Muscle of arm (tissue), 12 donors: ENCODE results near the gene PC. TPM values are rescaled to one million over a fixed set of nuclear protein-coding genes. Genes with fewer than 3 reads are reported as not detected.

Experiments used
- DNase-seq: peaks from one replicate; pipeline ENCODE4 v3.0.0-alpha.2; 2013
- polyA plus RNA-seq, 12 donors: library from polyadenylated mRNA; unstranded; fragments of 120-200 nt; gene quantifications; one replicate each; pipeline ENCODE4 v1.2.1, GENCODE V29; 2013; ENCODE audit not compliant: insufficient read length in 12 of 12

The PC gene
- polyA plus RNA-seq, 12 donors: 5.3 to 22.8 (median 15.5) TPM; not detected in 1

DNA sequence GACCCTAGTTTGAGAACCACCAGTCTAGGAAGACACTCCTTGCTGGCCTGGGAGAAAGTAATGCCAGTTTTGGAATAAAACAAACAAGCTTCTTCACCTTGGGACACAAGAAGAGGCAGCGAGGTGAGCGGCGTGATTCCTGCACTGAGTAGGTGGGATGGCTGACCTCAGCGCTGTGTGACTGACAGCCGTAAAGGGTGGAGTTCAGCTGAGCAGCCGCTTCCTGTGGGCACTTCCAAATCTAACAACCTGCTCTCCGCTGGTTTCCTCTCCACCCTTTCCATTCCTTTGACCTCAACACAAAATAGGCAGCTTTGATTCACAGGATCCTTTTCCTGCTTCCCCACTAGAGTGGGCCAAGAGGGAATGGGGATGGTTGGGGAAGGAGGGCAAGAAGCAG, 45.8 kb downstream of the PC start:
- DNase-seq: no peak

DNA sequence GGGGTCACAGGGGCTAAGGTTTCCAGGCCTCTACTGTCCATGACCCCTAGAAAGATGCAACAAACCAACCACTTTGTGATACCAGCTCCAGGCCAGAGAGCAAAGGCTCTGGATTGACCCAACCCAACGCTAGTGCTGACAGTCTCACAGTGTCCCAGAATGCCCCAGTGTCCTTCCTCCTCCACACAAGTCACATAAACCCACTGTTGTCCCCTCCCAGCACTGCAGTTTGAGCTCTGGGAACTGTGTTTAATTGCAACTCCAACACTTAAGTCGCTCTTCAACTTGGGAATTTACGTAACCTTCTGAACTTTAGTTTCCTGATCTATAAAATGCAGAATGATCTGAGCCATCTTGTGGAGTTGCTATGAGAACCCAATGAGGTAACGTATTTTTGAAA, 47.5 kb downstream of the PC start:
- DNase-seq: no peak

- no peak for DNase-seq
Measured at GRCh38 chr11:66910016-66910415, 48.2 kb downstream of the PC start.

GRCh38 chr11:66909181-66909580, 49.0 kb downstream of the PC start:
- DNase-seq: no peak

- no peak for DNase-seq
Measured at GRCh38 chr11:66907751-66908630, 50.2 kb downstream of the PC start.

GRCh38 chr11:66906061-66906733, 52.0 kb downstream of the PC start:
- DNase-seq: peak; percentile 53

DNA sequence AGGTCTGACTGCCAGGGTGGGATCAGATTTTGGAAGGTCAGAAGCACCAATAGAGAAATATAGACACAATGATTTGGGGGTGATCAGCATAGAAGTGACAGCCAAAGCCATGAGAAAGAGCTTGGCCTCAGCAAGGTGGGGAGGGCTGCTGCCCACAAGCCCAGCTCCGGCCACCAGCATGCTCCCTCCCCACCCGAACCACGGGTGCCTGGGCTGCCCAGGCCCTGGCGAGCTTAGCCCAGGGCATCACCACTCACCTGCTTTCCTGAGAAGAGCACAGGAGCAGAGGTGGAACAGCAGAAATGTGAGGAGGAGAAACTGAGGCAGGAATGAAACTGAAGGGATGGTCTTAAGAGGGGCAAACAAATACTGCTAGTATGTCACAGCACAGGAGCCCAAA, 52.6 kb downstream of the PC start:
- no peak for DNase-seq

GRCh38 chr11:66904981-66905521, 53.1 kb downstream of the PC start:
- no peak for DNase-seq

GRCh38 chr11:66904561-66904960, 53.6 kb downstream of the PC start:
- DNase-seq: no peak

GRCh38 chr11:66904055-66904454, 54.1 kb downstream of the PC start:
- DNase-seq: no peak

- no peak for DNase-seq
Measured at GRCh38 chr11:66902486-66903177, 55.6 kb downstream of the PC start.

DNA sequence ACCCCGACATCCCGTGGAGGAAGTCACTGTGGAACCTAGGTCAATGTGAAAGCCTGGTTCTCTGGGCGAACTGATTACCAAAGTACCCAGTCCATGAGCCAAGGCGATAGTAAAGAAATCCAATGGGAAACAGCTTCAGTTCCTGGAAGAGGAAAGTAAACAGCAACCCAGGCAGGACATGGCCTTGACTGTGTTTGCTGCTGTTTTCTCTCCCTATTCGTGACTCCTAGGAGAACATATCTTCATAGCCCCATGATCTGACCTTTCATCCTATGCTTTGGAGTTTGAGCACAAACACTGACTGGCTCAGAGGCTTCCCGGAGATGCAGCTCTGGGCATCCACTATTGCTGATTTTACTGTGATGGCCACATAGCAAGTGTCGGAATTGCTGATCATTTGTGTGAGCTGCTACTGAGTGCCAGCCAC, 56.2 kb downstream of the PC start:
- DNase-seq: no peak

DNA sequence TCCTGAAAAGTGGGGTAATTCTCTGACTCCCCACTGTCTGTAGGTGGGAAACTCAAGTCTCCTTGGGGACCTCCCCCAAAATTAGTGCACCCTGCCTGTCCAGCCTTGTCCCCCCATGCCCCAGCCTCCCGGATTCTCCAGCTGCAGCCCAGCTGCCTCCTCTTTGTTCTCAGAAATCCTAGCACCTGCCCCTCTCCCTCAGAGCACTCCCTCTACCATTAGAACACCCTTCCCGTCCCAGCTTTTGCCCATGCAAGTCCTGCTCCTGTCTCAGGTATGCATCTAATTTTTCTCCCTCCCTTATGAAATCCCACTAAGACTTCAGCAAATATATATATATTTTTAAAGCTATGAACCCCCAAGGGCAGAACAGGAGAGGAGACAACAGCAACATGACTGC, 64.0 kb downstream of the PC start:
- DNase-seq: no peak

DNA sequence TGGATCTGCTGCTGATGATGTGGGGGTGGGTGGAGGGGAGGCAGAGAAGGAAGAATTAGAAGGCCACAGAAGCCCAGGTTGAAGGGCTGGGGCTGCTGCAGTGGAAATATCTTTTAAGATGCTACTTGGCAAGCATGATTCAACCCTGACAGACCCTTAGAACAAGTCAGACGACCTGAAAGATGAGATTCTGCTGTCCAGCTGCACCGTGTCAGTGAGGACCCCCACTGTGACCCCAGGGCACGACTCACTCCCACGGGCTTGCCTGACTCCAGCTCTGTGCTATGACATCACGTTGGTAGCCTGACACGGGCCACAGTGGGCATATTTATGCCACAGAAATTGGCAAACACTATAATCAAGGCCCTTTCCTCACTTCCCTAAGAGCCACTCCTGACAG, 65.3 kb downstream of the PC start:
- DNase-seq: no peak

- DNase-seq: no peak
Measured at GRCh38 chr11:66891851-66892660, 66.1 kb downstream of the PC start.

GRCh38 chr11:66889960-66890359, 68.2 kb downstream of the PC start:
- DNase-seq: no peak

GRCh38 chr11:66888282-66888681, 69.9 kb downstream of the PC start:
- DNase-seq: no peak

DNA sequence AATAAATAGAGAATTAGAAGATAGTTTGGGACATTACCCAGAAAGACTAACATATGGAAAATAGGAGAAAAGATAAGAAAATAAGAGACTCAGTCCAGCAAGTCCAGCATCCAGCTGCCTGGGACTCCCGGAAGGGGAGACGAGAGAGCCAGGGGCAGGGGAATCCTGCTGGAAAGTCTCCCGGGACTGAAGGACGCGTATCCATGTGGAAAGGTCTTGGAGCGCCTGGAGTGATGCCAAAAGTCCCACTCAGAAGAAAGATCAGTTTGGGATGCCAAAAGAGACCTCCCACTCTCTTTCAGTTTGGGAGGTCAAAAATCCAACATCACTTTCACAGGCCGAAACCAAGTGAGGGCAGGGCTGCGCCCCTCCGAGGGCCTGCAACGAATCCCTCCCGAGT, 70.7 kb downstream of the PC start:
- no peak for DNase-seq

GRCh38 chr11:66886671-66887221, 71.4 kb downstream of the PC start:
- DNase-seq: no peak

DNA sequence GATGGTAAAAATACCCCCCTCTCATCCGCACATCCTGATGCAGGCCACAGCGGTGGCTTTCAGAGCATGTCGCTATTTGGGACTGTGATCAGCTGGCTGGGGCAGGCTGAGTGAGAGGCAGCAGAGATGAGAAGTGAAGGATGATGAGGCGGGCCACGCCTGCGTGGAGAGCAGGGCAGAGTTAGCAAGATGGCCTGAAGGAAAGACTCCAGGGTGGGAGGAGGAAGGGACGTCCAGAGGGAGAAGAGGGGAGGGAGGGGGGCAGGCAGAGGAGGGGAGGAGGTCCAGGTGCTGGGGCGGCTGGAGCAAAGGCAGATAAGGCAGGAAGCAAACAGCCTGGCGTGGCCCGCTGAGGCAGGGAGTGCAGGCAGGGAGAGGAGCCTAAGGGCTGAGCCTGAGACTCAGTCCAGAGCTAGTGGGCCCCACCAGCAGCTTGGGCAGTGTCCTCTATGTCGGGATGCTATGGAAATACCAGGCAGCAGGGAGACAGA, 72.2 kb downstream of the PC start:
- no peak for DNase-seq

DNA sequence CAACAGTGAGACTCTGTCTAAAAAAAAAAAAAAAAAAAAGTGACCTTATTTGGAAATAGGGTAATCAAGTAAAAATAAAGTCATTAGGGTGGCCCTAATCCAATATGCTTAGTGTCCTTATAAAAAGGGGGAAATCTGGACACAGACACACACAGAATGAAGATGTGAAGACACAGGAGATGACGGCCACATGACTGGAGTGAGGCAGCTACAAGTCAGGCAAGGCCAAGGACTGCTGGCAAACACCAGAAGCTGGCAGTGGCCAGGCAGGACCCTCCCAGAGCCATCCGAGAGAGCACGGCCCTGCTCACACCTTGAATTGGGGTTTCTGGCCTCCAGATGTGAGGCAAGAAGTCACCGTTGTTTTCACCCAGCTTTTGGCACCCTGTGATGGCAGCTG, 72.7 kb downstream of the PC start:
- no peak for DNase-seq
